Measurements from ENCODE around the gene KCNH2.

- no peak for TF ChIP-seq EZH2 (IDR thresholded peaks at IDR 0.05; ENCODE audit: borderline replicate concordance, low read depth, low read length, poor library complexity, severe bottlenecking)
- TF ChIP-seq, protein P1, sequence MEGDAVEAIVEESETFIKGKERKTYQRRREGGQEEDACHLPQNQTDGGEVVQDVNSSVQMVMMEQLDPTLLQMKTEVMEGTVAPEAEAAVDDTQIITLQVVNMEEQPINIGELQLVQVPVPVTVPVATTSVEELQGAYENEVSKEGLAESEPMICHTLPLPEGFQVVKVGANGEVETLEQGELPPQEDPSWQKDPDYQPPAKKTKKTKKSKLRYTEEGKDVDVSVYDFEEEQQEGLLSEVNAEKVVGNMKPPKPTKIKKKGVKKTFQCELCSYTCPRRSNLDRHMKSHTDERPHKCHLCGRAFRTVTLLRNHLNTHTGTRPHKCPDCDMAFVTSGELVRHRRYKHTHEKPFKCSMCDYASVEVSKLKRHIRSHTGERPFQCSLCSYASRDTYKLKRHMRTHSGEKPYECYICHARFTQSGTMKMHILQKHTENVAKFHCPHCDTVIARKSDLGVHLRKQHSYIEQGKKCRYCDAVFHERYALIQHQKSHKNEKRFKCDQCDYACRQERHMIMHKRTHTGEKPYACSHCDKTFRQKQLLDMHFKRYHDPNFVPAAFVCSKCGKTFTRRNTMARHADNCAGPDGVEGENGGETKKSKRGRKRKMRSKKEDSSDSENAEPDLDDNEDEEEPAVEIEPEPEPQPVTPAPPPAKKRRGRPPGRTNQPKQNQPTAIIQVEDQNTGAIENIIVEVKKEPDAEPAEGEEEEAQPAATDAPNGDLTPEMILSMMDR (conservative IDR thresholded peaks at IDR 0.05; ENCODE audit: low read depth, low read length), result no peak
Observed at GRCh38 chr7:150917969-150918368, 60.2 kb downstream of the KCNH2 start.
